ENCODE results near the gene CEP78.

Gene CEP78

DNA sequence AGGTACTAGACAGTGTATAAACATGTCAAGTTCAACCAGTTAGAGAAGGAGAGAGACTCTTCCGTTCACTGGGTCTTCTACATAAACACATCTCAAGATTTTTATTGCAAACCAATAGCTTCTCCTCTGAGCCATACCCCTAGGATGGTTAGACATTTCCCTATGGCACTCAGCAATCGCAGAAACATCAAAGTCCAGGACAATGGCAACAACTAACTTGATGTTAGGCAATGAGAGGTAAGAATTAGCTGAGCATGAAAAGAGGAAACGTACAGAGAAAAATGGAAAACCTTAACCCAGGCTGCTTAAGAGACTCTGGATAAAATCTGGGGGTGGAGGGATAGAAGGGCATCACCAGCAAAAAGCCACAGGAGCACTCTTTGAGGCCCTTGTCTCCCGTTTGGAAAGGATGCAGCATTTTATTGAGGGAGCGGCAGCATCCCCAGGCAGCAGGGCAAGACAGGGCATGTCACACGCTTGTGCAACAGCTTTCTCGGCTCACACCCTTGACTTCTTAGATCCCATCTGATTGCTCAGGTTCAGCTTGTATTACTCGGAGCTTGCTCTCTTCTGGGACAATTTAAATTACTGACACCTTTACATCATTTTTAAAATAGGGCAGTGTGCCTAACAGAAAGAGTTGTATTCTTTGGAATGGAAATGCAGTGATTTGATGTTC, 52.5 kb downstream of the CEP78 start:
- DNase-seq (ENCODE audit: low spot score), result no peak

GRCh38 chr9:78289474-78289873, 53.6 kb downstream of the CEP78 start:
- DNase-seq (ENCODE audit: low spot score), result no peak

DNA sequence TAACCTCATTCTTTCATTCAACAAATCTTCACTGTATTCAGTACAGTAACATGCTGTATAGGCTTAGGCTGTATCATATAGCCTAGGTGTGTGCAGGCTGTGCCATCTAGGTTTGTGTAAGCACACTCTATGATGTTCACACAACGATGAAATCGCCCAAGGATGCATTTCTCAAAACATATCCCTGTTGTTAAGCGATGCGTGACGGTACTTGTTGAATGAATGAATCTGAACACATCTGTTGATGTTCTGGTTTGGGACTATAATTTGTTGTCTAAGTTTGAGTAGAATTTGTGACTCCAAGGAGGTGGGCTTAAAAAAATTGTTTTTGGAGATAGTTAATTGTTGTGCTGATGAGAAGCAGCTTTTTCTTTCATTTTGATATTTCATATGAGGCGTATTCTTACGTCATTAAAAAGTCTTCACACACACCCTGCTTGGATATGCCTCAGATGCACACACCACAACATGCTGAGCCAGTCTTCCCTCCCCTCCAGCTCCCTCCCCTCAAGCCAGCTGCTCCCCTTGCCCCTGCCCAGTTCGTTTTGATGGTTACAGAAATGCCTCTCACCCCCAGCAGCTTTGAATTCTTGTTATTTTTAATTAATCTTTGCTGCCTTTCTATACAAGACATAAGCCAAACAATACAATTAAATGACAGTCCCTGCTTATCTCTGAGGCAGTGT, 55.5 kb downstream of the CEP78 start:
- DNase-seq (ENCODE audit: low spot score), result no peak

DNA sequence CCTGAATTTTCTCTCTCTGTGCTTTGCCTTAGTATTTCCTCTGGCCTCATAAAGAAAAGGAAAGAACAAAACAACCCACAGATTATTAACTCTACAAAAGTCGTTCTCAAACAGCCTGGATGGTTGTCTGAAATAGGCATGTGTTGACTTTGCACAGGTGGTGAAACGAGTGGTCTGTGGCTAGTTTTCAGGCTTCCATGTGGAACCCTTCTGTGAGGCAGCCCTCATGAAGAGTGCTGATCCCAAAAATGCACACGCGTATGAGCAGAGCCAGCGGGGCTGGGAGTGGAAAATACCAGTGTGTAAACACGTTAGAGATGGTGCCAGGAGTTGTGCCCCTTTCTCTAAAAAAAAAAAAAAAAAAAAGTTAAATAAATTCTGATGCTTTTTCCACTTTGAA, 56.2 kb downstream of the CEP78 start:
- DNase-seq (ENCODE audit: low spot score), result no peak

DNA sequence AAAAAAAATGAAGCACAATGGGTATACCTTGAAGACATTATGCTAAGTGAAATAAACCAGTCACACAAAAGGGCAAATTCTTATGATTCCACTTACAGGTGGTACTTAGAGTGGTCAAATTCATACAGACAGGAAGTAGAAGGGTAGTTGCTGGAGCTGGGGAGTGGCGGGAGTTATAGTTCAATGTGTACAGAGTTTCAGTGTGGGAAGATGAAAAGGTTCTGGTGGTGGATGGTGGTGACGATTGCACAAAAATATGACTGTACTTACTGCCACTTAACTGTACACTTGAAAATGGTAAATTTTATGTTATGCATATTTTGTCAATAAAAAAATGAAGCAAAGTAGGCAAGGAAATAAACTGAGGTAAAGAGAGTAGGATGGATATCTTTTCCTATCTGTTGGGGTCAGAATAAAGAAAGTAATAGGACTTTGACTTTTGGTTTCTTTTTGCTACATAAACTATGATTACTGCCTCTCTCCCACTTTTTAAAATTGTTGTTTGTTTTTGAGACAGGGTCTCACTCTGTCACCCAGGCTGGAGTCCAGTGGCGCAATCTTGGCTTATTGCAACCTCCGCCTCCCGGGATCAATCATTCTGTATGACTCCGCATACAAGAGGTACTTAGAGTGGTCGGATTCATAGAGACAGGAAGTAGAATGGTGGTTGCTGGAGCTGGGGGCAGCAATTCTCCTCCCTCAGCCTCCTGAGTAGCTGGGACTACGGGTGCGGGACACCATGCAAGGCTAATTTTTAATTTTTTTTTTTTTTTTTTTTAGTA, 57.0 kb downstream of the CEP78 start:
- DNase-seq (ENCODE audit: low spot score), result no peak

DNA sequence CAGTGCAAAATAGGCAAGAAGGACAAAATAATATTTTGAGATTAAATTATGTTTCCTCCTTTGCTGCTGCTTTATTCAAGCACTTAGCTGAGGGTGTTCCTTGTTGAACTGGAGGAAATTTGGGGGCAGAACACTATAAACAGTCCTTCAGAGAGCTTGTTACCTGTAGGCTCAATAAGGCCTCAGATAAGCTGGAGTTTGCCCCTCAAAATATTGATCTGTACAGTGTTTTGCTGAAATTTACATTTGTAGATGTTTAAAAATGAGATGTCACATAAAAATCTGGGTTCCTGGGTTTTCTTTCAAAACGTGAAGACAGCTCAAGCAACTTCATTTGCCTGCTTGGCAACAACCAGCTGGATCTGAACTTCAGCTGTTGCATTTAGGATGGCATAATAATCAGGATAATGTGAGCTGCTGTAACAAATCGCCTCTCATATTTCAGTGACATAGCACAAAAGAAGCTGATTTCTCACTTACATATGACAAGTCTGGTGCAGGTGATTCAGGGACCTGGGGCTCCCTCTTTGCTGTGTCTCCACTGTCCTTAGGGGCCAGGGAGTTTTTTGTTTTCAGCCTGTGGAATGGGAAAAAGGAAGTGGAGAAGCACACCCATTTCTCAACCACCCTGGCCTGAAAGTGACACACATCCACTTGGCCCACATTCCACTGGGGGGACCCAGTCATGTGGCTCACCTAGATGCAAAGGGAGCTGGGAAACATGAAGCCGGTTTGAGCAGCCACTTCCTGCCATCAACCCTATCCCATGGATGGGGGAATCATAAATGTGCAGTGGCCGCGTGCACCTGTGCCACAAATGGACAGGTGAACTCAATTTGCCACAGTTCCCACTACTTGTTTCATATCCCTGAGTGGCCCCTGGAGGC, 58.7 kb downstream of the CEP78 start:
- DNase-seq (ENCODE audit: low spot score), result no peak

DNA sequence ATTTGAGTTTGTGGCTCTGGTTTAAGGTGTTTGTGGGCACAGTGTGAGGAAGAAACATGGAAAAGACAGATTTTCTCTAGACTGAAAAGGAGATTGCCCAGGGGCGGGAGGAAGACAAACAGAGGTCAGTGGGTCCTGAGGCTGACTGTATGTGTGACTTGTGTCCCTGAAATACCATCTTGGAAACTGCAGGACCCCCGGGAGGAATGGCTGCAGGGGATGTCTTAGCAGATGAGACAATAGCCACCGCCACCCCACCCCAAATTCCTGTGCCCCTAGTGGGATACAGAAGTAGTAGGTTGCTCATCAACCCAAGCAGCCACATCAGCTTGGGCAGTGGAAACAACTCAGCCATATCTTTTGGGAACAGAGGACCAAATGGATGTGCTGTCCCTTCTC, 59.3 kb downstream of the CEP78 start:
- DNase-seq (ENCODE audit: low spot score), result no peak

DNA sequence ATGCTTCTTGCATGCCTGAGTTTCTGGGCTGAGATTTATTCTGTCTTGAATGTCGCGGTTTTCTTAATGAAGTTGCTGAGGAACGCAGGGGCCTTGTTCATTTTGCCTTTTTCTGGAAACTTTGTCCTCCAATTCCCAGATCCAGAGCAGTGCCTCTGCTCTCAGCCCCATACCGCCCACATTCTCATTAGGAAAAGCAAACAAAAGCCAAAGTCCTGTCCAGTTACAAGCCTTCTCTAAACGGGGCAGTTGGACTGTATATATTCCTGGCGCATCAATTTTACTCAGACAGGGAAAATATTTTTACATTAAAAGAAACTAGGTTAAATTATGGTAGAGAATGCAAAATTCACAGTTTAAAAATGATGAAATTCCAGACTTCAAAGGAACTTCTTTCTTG, 59.9 kb downstream of the CEP78 start:
- DNase-seq (ENCODE audit: low spot score), result no peak

DNA sequence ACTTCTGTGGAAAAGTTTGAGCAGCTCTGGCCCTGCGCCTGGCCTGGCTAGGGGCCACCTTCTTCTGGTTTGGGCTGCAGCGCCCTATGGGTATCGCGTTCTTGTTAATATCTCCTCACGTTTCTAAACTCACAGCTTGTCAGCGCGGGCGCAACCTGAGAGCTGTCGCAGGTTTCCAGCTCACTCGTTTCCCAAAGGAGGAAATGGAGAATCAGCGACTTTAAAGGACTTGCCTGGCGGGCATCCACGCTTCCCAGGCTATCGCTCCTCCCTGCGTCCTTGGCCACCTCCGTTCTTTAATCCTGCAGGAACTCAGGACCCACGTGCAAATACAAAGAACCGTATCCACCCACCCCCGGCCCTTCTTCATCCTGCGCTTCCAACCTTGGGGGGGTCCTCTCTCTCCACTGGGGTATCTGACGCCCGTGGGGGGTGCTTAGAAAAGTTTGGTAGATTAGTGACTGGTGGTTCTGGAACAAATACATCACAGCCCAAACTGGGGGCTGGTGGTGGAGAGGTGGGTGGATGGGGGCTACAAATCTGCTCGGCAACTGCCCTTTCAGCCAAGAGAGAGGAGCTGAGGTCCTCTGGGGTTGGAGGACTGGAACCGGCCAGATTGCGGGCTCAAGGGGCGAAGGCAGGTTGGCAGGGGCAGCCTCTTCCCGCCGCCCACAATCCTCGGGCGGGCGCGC, 60.5 kb downstream of the CEP78 start:
- DNase-seq (ENCODE audit: low spot score), result peak; percentile 40

GRCh38 chr9:78296893-78297671, 61.2 kb downstream of the CEP78 start, which contains the start of gene PSAT1:
Gene PSAT1 (plus strand): TSS chr9:78297125. CDS start chr9:78297211, 86 bp downstream.
- peak; percentile 93 for DNase-seq (ENCODE audit: low spot score)

DNA sequence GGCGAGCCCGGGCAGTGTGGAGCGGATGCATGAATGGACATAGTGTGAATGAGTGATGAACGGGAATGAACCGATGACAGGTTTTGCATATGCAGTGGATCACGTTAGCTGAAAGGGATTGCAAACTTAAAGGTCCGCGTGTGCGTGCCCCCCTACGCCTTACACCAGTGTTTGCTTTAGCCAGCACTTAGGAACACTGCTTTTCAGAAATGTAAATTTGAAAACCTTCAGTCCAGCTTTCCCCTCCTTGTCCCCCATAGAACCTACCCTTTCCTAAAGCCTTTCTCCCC, 61.7 kb downstream of the CEP78 start:
- DNase-seq (ENCODE audit: low spot score), result peak; percentile 72

GRCh38 chr9:78298046-78298765, 62.3 kb downstream of the CEP78 start:
- DNase-seq (ENCODE audit: low spot score), result peak; percentile 94

DNA sequence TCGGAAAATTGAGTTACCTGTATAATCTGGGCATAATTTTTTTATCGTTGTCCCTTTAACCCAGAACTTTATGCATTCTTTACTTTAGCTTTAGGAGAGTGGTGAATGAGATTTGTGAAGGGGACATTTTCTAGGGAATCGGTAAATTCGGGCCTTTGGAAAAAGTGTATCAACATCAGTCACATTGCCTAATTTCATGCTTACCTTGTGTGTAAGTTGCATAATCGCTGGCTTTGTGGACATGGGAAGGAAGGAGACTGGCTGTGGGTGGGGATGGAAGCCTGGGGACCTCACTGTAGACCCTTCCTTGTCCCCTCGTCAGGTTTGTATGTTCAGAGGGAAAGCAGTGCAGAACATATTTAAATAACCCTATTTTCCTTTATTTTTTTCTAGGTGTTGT, 64.3 kb downstream of the CEP78 start:
- DNase-seq (ENCODE audit: low spot score), result no peak

- DNase-seq (ENCODE audit: low spot score), result no peak
Observed at GRCh38 chr9:78301466-78301865, 65.6 kb downstream of the CEP78 start.

DNA sequence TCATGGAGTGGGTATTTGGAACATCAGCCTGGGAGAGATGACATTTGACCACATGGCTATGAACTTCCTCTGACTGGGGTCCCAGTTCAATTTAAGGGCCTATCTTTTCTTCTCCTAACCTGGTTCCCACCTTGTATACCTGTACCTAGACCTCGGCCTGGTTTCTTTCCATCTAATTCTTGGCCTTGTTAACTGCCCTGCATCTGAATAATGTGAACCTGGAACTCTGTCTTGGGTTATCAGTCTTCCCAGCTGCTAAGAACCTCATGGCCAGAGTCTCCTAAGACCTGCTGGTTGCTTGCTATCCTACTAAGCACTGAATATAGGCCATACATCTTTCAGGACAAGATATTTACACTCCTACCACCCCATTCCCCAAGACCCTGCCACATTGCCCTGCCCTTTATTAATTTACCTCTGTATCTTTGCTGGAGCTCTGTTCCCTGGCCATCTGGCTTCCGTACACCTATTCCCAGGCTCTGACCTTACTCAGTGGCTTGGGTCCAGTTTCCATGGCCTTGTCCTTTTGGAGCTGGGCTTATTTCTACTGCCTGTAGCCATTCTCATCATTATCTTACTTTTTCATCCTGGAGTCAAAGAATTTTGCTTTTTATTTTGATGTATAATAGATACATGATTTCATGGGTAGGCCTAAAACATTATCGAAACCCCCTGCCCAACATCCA, 67.6 kb downstream of the CEP78 start:
- DNase-seq (ENCODE audit: low spot score), result no peak

DNA sequence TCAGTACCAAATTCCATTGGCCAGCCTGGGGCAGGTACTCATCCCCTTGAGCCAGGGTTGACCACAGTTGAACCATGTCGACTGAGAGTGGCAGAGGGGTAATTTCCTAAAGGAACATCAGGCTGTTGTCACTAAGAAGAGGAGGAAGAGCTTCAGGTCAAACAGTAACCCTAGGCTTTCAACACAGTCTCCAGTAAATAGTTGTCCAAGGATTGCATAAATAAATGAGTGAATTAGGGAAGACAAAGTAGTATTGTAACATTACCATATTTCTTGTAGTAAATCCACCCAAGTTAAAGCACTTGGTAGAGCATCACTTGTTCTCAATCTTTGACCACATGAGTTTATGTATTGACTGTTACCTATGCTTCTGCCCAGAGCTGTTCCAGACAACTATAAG, 68.5 kb downstream of the CEP78 start:
- DNase-seq (ENCODE audit: low spot score), result no peak

DNA sequence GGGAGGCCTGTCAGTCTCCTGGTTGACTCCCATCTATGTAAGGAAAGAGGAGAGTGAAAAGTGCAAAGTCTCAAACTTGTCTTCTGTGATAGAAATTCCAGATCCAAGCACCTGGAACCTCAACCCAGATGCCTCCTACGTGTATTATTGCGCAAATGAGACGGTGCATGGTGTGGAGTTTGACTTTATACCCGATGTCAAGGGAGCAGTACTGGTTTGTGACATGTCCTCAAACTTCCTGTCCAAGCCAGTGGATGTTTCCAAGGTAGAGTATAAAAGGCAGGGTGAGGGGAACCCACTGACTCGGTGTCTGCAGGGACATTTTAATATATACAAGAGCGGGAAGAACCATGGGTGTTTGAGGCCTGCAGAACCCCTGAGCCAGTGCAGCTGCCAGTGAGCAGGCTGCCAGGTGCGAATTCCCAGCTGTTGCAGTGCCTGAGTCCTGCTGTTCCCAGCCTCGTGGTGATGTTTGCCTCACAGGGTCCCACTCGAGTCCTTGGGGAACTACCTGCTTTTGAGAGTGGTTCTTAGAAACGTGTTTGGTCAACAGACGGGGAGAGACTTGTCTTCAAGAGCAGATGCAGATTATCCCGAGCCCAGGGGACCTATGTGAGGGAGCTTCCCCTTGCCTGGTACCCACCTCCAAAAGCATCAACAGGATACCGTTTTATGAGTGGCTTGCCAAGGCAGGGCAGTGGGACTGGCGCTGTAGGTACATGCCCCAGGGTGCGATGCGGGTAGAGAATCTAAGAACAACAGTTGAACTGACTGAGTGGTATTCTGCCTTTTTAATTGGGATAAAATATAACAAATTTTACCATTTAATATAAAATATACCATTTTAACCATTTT, 70.6 kb downstream of the CEP78 start:
- no peak for DNase-seq (ENCODE audit: low spot score)

- no peak for DNase-seq (ENCODE audit: low spot score)
Observed at GRCh38 chr9:78307360-78307759, 71.5 kb downstream of the CEP78 start.

DNA sequence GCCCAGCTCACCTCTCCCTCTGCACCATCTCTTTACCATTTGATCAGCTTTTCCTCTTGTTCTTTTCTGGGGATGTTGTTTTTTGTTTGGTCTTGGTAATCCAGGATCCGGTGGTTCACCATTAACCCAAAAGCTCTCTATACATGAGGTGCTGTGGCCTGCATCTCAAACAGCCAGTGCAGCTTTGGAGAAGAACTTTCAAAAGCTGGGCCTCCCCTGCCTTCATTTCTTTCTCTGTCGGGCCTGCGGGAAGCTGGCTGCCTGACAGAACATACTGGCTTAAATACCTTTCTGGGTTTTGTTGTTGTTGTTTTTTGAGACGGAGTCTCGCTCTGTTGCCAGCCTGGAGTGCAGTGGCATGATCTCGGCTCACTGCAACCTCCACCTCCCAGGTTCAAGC, 73.2 kb downstream of the CEP78 start:
- DNase-seq (ENCODE audit: low spot score), result no peak
